ENCODE data around the gene ARHGAP19. TPM values are rescaled to one million over a fixed set of nuclear protein-coding genes. Genes with fewer than 3 reads are reported as not detected.

The ARHGAP19 gene
- total RNA-seq, 2 donors from 2014 or later, result 2.6 to 7.3 TPM

DNA sequence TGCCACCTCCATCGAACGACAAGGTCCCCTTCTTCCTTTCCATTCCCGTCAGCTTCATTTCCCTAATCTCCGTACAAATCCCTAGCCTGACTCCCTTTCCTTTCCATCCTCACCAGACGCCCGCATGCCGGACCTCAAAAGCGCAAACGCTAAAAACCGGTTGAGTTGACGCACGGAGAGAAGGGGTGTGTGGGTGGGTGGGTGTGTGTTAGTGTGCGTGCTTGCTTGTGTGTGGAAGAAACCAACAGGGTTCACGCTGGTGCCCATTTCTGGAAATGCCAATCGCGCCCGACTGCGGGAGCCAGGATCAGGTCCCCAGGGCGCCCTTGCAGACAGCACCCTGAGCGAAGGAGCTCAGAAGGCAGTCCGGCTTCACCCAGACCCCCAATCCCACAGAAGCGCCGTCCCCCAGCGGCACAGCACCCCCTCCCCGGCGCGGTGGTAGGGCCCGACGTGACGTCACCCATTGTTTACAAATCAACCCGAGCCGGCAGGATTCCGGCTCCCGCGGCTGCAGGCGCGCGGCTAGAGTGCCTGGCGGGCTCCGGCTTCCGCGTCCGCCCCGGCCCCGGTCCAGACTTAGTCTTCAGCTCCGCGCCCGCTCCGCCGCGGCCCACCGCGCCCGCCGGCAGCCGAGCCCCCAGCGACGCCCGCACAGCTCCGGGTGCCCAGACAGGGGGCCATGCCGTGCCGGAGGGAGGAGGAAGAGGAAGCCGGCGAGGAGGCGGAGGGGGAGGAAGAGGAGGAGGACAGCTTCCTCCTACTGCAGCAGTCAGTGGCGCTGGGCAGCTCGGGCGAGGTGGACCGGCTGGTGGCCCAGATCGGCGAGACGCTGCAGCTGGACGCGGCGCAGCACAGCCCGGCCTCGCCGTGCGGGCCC, 26.6 kb upstream of the ARHGAP19 start, which contains the start of gene FRAT1:
TSS of gene FRAT1 (plus strand) at position 500 of the 880 bp plus-strand sequence. CDS start at position 683, 183 bp downstream.
- intact Hi-C loops (cut with DNase I), result no loop called here
- H3K36me3 ChIP-seq (replicated peaks in 1 of 2; ENCODE audit: insufficient read depth in 1 of 2, low read depth in 2 of 2), result no peaks in the 10 kb centered on the region
- TF ChIP-seq POLR2A (IDR thresholded peaks at IDR 0.05), result peak; percentile 88 to 95 (median 89)
- TF ChIP-seq, protein P1, sequence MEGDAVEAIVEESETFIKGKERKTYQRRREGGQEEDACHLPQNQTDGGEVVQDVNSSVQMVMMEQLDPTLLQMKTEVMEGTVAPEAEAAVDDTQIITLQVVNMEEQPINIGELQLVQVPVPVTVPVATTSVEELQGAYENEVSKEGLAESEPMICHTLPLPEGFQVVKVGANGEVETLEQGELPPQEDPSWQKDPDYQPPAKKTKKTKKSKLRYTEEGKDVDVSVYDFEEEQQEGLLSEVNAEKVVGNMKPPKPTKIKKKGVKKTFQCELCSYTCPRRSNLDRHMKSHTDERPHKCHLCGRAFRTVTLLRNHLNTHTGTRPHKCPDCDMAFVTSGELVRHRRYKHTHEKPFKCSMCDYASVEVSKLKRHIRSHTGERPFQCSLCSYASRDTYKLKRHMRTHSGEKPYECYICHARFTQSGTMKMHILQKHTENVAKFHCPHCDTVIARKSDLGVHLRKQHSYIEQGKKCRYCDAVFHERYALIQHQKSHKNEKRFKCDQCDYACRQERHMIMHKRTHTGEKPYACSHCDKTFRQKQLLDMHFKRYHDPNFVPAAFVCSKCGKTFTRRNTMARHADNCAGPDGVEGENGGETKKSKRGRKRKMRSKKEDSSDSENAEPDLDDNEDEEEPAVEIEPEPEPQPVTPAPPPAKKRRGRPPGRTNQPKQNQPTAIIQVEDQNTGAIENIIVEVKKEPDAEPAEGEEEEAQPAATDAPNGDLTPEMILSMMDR (IDR thresholded peaks at IDR 0.05), result peak in 2 of 7 experiments; percentile 0 to 20
- H3K27ac ChIP-seq, result peak within 1 kb of the TSS; percentile 97 to 99 (median 98)
- WGBS, 2 donors, result 0 to 1% methylated on average over 21 to 75 of the region's 79 CpGs
- peaks cover 29% of the 10 kb centered on the region for H3K4me1 ChIP-seq
- H3K27me3 ChIP-seq, result no peaks in the 10 kb centered on the region
- H3K4me3 ChIP-seq, result peak within 1 kb of the TSS; percentile 11 to 82
- ATAC-seq, result peak; percentile 92
- DNase-seq, result peak; percentile 91 to 93 (median 93)
- no peaks in the 10 kb centered on the region for H3K9me3 ChIP-seq

DNA sequence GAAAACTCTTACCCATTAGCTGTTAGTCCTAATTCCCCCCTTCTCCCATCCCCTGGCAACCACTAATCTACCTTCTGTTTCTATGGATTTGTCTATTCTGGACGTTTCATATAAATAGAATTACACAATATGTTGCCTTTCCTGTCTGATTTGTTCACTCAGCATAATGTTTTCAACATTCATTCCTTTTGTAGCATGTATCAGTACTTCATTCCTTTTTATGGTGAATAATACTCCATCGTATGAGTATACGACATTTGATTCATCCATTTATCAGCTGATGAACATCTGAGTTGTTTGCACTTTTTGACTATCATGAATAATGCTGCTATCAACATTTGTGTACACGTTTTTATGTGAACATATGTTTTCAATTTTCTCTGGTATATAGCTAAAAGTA, 22.2 kb upstream of the ARHGAP19 start:
- Histone ChIP-seq H3K4me3 (no peak overlapping the region), H3K27me3 (no peaks in the 10 kb centered on the region), H3K27ac (no peak overlapping the region), H3K4me1 (peaks cover 6% of the 10 kb centered on the region), H3K9me3 (no peaks in the 10 kb centered on the region), H3K36me3 (replicated peaks in 1 of 2; ENCODE audit: insufficient read depth in 1 of 2, low read depth in 2 of 2) (no peaks in the 10 kb centered on the region)
- ATAC-seq (no peak), DNase-seq (no peak)
- WGBS, 2 donors, result 43 to 53% methylated on average over 4 of the region's 4 CpGs
- intact Hi-C loops (cut with DNase I), result no loop called here
- TF ChIP-seq, protein P1 (IDR thresholded peaks at IDR 0.05), result no peak
- no peak for TF ChIP-seq POLR2A (IDR thresholded peaks at IDR 0.05)

DNA sequence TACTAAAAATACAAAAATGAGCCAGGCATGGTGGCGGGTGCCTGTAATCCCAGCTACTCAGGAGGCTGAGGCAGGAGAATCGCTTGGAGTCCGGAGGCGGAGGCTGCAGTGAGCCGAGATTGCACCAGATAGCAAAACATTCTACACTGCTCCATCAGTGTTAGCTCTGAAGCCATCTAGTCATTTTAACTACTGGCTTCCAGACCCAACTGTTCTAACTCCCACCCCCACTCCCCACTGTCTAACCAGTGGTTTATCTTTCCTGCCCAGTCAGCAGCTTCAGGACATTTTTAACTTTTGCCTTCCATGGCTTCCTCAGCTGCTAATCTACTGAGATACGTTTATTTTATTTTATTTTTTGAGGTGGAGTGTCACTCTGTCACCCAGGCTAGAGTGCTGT, 20.5 kb upstream of the ARHGAP19 start:
- ATAC-seq (no peak), DNase-seq (no peak)
- Histone ChIP-seq H3K4me3 (no peak overlapping the region), H3K27me3 (no peaks in the 10 kb centered on the region), H3K36me3 (replicated peaks in 1 of 2; ENCODE audit: insufficient read depth in 1 of 2, low read depth in 2 of 2) (no peaks in the 10 kb centered on the region), H3K4me1 (no peaks in the 10 kb centered on the region), H3K9me3 (no peaks in the 10 kb centered on the region), H3K27ac (no peak overlapping the region)
- 80 to 87% methylated on average over 6 of the region's 6 CpGs for WGBS, 2 donors
- TF ChIP-seq, protein P1 (IDR thresholded peaks at IDR 0.05), result no peak
- TF ChIP-seq POLR2A (IDR thresholded peaks at IDR 0.05), result no peak
- intact Hi-C loops (cut with DNase I), result no loop called here

DNA sequence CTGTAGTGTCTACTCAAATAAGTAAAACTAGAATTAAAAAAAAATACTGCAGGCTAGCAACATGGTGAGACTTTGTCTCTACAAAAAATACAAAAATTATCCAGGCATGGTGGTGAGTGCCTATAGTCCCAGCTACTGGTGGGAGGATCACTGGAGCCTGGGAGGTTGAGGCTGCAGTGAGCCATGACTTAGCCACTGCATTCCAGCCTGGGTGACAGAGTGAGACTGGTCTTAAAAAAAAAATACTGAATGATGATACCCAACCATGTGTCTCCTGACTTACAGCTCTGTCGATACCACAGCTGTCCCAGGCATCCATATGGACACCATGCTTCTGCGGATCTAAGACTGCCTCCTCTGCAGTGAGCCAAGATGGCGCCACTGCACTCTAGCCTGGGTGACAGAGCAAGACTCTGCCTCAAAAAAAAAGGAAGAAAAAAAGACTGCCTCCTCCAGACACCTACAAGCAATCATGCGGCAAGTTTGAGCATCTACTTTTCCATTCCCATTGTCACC, 18.7 kb upstream of the ARHGAP19 start:
- TF ChIP-seq POLR2A (IDR thresholded peaks at IDR 0.05), result no peak
- TF ChIP-seq, protein P1 (IDR thresholded peaks at IDR 0.05), result no peak
- H3K9me3 ChIP-seq, result no peaks in the 10 kb centered on the region
- no peaks in the 10 kb centered on the region for H3K27me3 ChIP-seq
- intact Hi-C loops (cut with DNase I), result no loop called here
- ATAC-seq (no peak), DNase-seq (no peak)
- no peaks in the 10 kb centered on the region for H3K4me1 ChIP-seq
- no peak overlapping the region for H3K27ac ChIP-seq
- 86 to 98% methylated on average over 4 of the region's 4 CpGs for WGBS, 2 donors
- no peaks in the 10 kb centered on the region for H3K36me3 ChIP-seq (replicated peaks in 1 of 2; ENCODE audit: insufficient read depth in 1 of 2, low read depth in 2 of 2)
- no peak overlapping the region for H3K4me3 ChIP-seq
